LNCaP clone FGC (cell line): ENCODE data around the gene SPAG4.

ENCODE experiments used
- DNase-seq: peaks from one replicate; pipeline ENCODE4 v3.0.0-alpha.2; 2011; ENCODE audit warnings: low read depth
- H3K4me3 ChIP-seq: 2 replicates; pipeline ENCODE4 v1.5.1; 2011; ENCODE audit warnings: mild to moderate bottlenecking, low read depth, low read length, control low read depth
- TF ChIP-seq, protein P1 (sequence below): IDR thresholded peaks from 2 replicates; pipeline ENCODE4 v1.5.1; 2012; ENCODE audit warnings: mild to moderate bottlenecking; ENCODE audit not compliant: control insufficient read depth, insufficient read depth; ENCODE audit errors: extremely low read depth

The SPAG4 gene

DNA sequence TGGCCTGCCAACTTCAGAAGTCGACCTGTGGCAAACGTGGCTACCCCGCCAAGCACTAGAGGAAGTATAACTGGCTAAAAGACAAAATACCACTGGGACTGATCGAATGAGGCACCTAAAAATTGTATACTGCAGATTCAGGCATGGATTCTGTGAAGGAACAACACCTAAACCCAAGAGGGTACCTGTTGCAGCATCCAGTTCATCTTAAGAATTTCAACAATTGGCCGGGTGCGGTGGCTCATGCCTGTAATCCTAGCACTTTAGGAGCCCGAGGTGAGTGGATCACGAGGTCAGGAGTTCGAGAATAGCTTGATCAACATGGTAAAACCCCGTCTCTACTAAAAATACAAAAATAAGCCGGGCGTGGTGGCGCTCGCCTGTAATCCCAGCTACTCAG, 27.2 kb upstream of the SPAG4 start:
- TF ChIP-seq, protein P1, sequence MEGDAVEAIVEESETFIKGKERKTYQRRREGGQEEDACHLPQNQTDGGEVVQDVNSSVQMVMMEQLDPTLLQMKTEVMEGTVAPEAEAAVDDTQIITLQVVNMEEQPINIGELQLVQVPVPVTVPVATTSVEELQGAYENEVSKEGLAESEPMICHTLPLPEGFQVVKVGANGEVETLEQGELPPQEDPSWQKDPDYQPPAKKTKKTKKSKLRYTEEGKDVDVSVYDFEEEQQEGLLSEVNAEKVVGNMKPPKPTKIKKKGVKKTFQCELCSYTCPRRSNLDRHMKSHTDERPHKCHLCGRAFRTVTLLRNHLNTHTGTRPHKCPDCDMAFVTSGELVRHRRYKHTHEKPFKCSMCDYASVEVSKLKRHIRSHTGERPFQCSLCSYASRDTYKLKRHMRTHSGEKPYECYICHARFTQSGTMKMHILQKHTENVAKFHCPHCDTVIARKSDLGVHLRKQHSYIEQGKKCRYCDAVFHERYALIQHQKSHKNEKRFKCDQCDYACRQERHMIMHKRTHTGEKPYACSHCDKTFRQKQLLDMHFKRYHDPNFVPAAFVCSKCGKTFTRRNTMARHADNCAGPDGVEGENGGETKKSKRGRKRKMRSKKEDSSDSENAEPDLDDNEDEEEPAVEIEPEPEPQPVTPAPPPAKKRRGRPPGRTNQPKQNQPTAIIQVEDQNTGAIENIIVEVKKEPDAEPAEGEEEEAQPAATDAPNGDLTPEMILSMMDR, result no peak
- no peak overlapping the region for H3K4me3 ChIP-seq
- no peak for DNase-seq

DNA sequence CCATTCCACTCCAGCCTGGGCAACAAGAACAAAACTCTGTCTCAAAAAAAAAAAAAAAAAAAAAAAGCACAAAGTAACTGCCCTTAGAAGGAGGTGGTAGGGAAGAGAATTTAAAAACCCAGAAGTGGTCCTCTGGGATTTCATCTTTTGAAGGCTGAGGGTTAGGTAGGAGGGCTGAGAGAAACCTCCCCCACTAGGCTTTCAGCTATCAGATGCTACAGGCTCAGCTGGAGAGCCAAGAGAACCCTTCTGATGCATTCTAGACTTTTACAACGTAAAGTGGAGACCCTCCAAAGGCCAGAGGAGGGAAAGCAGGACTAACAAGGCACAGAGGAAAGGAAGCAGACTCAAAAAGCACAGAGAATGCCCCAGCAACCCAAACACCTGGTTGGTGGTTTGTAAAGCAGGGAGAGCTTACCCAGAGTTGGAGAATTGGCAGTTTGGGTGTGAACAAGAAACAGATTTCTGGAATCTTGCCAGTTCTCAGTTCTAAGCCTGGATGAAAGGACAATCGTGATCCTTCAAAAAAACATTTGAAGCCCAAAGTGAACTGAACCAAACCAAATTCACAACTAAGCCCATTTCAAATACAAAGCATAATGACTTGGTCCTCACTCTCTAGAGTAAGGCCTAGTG, 23.2 kb upstream of the SPAG4 start:
- TF ChIP-seq, protein P1, result no peak
- no peak overlapping the region for H3K4me3 ChIP-seq
- DNase-seq, result no peak

DNA sequence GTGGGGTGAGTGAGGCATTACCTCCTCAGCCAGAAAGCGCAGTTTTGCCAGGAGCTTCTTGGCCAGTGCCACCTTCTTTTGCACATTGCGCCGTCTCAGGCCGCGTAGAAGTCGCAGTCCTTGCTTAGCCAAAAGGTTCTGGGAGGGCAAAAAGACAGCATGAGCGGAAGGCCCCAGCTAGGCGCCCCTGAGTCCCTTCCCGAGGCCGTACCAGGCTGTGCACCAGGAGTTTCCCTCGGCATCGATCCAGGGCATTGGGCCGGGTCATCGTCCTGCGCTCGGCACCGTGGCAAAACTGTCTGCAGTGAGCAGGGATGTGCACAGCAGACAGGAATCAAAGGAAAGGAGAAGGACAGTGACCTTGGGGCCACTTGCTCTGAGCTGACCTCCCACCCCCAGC, 20.2 kb upstream of the SPAG4 start:
- DNase-seq, result no peak
- TF ChIP-seq, protein P1, result no peak
- H3K4me3 ChIP-seq, result no peak overlapping the region

DNA sequence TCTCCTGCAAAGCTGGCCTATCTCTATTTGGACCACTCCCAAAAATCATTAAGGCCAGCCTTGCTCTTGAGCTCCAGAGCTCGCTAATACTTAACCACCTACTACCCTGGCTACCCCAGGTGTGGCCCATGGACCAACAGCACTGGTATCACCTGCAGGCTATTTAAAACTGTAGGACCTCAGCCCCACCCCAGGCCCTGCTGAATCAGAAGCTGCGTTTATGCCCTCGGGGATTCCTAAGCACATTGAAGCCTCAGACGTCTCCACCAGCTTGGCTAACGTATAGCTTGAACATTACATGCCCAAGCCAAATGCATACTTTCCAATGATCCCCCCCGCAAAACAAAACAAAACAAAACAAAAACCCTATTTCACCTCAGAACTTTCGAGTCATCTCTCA, 19.7 kb upstream of the SPAG4 start:
- TF ChIP-seq, protein P1, result no peak
- H3K4me3 ChIP-seq, result no peak overlapping the region
- DNase-seq, result no peak

DNA sequence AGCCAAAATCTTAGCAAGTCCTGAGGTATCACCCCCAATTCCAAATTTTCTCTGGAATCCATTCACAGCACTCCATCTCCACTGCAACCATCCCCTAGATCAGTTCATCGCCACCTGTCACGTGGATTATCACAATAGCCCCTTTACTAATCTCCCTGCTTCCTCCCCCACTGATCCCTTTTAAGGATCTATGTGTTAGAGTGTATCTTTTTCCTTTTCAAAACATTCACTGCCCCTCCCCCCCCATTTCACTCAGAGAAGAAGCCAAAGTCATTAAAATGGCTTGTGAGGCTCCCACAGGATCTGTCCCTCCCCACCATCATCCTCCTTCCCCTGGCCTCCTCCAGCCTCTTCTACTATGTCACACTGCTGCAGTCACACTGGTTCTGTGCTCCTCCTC, 18.4 kb upstream of the SPAG4 start:
- TF ChIP-seq, protein P1, result no peak
- no peak for DNase-seq
- H3K4me3 ChIP-seq, result no peak overlapping the region

DNA sequence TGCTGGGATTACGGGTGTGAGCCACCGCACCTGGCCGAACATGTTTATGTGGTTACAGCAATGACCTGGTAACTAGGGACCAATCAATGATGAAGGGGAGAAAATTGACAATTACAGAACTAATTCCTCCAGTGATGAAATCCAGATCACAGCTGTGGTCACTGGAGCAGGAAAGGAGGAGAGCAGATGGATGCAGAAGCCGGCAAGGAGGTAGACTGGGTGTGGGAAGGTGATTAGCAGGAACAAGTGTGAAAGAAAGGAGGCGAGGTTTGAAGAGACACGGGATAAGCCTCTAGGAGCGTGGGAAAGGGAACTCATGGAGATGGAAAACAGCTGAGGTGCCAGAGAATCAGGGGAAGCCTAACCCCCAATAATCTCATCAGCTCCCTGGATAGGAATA, 17.2 kb upstream of the SPAG4 start:
- no peak overlapping the region for H3K4me3 ChIP-seq
- TF ChIP-seq, protein P1, result no peak
- no peak for DNase-seq
